AG09309 (cell line): ENCODE measurements around the gene FAM120A.

Experiments used
- DNase-seq: peaks from one replicate; pipeline ENCODE4 v3.0.0-alpha.2; 2010; ENCODE audit warnings: low read depth
- H3K4me3 ChIP-seq: 2 replicates; pipeline ENCODE4 v1.5.1; 2011; ENCODE audit warnings: mild to moderate bottlenecking, low read depth, low read length, moderate library complexity; ENCODE audit not compliant: control insufficient read depth
- TF ChIP-seq, protein P1 (sequence below): IDR thresholded peaks from 2 replicates; pipeline ENCODE4 v1.5.1; 2011; ENCODE audit warnings: mild to moderate bottlenecking, low read depth, low read length, inconsistent platforms; ENCODE audit not compliant: insufficient read depth, control insufficient read depth; ENCODE audit errors: missing control alignments

FAM120A gene

DNA sequence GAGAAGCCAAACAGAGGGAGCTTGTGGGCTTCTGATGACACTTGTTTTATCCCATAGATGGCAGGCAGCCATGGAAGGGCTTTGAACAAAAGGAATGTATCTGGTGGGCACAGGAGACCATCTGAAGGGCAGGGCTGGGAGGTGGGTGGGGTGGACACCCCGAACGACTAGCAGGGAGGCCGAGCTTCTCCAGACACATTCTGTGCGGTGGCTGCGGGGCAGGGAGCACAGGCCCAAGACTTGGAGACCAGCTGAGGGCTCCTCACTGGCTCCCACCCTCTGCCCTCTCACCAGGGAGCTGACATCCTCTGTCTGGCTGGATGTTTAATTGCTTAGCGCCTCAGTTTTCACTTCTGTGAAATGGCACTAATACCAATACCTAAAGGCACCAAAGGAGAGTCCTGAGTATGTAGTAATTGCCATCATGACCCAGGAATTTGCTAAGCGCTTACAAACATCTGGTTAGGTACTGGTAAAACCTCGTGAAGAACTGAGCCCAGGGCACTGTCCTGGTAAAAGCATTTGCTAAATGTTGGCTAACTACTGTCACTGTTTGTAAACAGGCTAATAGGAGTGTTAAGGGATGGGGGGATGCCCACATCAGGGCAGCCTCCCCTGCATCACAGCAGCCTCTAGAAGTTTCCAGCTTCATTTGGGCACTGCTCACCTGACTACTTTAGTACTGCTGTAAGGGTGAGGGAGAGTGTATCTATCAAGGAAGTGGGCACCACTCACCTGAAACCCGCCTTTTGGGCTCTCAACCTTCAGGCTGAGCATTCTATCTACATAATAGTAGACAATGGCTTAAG lies 122.8 kb downstream of the FAM120A start:
- TF ChIP-seq, protein P1, sequence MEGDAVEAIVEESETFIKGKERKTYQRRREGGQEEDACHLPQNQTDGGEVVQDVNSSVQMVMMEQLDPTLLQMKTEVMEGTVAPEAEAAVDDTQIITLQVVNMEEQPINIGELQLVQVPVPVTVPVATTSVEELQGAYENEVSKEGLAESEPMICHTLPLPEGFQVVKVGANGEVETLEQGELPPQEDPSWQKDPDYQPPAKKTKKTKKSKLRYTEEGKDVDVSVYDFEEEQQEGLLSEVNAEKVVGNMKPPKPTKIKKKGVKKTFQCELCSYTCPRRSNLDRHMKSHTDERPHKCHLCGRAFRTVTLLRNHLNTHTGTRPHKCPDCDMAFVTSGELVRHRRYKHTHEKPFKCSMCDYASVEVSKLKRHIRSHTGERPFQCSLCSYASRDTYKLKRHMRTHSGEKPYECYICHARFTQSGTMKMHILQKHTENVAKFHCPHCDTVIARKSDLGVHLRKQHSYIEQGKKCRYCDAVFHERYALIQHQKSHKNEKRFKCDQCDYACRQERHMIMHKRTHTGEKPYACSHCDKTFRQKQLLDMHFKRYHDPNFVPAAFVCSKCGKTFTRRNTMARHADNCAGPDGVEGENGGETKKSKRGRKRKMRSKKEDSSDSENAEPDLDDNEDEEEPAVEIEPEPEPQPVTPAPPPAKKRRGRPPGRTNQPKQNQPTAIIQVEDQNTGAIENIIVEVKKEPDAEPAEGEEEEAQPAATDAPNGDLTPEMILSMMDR, result no peak
- no peak overlapping the region for H3K4me3 ChIP-seq

DNA sequence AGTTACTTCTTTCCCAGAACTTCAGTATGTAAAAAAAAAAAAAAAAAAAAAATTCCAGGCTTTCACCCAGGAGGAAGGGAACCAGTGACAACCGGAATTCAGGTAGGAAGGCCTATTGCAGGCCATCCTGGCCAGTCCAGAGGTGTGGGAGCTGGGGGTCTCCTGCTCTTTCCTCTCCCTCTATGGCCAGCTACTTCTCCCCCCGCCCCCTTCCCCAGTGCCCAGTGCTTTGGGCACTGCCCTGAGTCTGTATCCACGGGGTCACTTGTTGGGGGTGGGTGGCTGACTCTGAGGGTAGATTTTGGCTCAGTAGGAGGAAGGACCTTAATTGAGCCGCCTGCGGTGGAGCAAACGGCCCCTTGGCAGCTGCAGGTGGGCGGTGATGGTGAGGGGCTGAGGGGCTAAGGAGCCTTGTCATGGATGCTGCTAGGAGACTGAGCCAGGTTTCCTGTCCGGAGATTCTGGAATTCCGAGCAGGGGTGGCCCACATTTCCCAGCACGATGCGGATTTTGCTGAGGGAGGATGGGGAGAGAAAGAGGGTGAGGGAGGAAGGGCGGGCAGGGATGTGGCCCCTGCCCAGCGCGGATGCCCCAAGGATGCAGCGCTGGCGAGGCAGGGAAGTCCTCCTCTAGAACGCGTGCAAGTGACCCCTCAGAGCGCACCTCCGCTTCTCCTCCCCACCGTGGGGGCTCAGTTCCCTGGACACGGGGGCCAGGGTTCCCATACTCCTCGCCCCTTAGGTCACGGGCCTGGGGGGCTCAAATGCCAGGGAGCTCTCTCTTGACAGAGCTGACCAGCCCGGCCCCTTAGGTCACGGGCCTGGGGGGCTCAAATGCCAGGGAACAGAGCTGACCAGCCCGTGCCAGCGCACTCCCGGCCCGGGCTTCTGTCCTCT lies 123.7 kb downstream of the FAM120A start:
- no peak for DNase-seq
- H3K4me3 ChIP-seq, result peak overlapping the region; percentile 81
- TF ChIP-seq, protein P1, result no peak

More for the DNA sequence above, 122.8 kb downstream of the FAM120A start:
- DNase-seq, result no peak

DNA sequence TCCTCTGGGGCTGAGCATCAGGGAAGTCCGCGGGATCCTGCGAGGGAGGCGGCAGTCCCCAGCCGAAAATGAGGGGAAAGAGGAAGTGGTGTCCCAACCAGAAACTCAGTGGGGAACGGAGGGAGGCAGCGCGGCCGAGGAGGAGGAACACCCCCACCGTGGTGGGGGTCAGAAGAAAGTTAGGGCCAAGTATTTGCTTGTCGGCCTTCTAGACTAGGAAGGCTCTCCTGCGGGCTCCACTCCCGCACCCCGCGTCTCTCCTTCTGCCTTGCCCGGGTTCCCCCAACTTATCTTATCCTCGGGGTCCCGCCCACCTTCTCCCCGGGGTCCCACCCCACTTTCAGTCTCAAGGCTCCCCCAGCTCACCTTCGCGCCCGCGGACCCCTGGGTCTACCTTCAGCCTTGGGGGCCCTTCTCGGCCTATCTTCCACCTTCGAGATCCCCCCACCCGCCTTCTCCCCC lies 124.3 kb downstream of the FAM120A start:
- no peak for DNase-seq
- peak overlapping the region; percentile 81 for H3K4me3 ChIP-seq
- TF ChIP-seq, protein P1, result no peak

DNA sequence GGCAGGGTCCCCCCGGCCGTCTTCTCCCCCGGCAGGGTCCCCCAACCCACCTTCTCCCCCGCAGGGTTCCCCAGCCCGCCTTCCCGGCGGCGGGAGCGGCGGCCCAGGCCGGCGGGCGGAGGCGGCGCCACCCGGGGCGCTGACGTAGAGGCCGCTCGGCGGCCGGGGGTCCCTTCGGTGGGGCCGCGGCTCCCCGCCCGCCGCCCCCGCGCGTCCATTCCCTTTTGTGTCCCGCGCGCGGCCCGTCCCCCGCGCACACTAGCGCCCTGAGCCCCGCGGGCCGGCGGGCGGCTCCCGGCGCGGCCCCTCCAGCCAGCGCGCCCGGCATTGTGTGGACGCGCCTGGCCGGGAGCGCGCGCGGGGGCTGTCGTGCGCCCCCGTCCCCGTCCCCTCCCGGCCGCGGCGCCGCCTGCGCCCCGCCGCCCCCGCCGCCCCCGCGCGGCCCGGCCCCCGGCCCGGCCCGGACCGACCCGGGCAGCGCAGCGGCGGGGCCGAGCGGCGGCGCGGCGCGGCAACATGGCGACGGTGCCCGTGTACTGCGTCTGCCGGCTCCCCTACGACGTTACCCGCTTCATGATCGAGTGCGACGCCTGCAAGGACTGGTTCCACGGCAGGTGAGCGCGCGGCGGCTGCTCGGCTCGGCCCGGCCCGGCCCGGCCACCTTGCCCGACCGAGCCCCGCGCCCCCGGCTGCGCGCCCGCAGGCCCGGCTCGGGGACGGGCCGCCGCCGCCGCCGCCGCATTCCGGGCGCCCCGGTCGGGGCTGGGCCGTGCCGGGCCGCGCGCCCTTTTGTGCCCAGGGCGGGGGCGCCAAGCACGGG lies 125.0 kb downstream of the FAM120A start, which contains the start of gene PHF2:
PHF2 (plus strand) TSS at position 327 of the 820 bp plus-strand sequence; CDS start at position 517, 190 bp downstream.
- DNase-seq, result no peak
- TF ChIP-seq, protein P1, result no peak
- peak within 1 kb of the TSS; percentile 81 for H3K4me3 ChIP-seq

DNA sequence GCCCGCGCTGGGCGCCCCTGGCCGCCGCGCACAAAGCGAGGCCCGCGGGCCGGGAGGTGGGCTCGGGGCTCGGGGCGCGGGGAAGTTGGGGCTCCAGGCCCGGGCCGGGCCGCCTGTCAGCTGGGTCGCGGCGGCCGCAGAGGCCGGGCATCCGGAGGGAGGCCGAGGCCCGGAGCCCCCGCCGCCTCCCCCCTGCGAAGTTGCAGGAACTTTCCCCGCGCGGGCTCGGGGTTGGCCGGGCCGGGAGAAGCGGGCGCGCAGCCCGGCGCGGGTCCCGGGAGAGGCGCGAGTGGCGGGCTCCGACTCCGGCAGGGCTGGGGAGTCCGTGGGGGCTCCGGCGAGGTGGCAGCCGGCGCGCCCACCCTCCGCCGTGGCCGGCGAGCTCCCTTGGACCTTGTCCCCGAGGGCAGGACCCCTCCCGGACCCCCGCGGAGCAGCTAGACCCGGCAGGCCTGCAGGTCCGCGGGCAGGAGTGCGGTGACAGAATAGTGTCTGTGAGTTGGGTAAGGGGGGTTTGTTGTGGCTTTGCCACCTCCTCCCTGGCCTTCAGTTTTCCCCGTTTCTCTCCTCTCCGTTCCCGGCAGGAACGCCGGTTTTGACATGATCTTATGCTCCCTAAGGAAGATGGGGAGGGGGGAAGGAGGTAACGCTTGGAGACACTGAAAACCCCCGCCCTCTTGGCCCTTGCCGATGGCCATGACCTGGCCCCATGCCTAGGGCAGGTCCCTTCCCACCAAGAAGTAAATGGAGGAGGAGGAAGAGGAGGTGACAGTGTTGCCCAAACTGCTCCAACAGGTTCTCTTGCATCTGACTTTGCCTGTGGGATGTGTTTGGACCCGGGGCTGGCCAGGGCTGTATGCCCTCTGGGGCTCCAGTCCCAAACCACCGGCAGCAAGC lies 125.8 kb downstream of the FAM120A start:
- no peak for DNase-seq
- peak overlapping the region; percentile 61 for H3K4me3 ChIP-seq
- TF ChIP-seq, protein P1, result no peak
